Measurements from ENCODE around the gene PDLIM1.
A peak's percentile ranks its signal among the peaks of the same experiment; 100 is the strongest.
"Not testable (repeated sequence)": the region's sequence is repeated elsewhere in the genome, so short reads cannot be mapped to it uniquely, and the experiment has no call there.

Gene PDLIM1

GRCh38 chr10:95237376-95238170, 53.2 kb downstream of the PDLIM1 start:
- DNase-seq: no peak

- DNase-seq: no peak
These were observed 54.5 kb downstream of the PDLIM1 start for GRCh38 chr10:95236068-95236903.

- DNase-seq: no peak
These were observed 55.1 kb downstream of the PDLIM1 start for GRCh38 chr10:95235676-95236067.

- no peak for DNase-seq
These were observed 55.9 kb downstream of the PDLIM1 start for GRCh38 chr10:95234951-95235350.

GRCh38 chr10:95233377-95234034, 57.3 kb downstream of the PDLIM1 start:
- no peak for DNase-seq

GRCh38 chr10:95230677-95231586, 59.9 kb downstream of the PDLIM1 start:
- DNase-seq: peak; percentile 50

GRCh38 chr10:95229724-95230627, 60.8 kb downstream of the PDLIM1 start:
- no peak for DNase-seq

GRCh38 chr10:95228934-95229723, 61.7 kb downstream of the PDLIM1 start:
- DNase-seq: not testable (repeated sequence)

GRCh38 chr10:95225136-95225535, 65.7 kb downstream of the PDLIM1 start:
- no peak for DNase-seq

GRCh38 chr10:95221124-95221523, 69.7 kb downstream of the PDLIM1 start:
- DNase-seq: no peak

GRCh38 chr10:95220539-95220938, 70.3 kb downstream of the PDLIM1 start:
- DNase-seq: no peak

GRCh38 chr10:95217476-95217875, 73.3 kb downstream of the PDLIM1 start:
- no peak for DNase-seq

- DNase-seq: no peak
These were observed 76.0 kb downstream of the PDLIM1 start for GRCh38 chr10:95214793-95215192.

GRCh38 chr10:95214369-95214768, 76.4 kb downstream of the PDLIM1 start:
- no peak for DNase-seq

GRCh38 chr10:95211606-95212279, 79.1 kb downstream of the PDLIM1 start:
- DNase-seq: no peak

GRCh38 chr10:95209509-95210127, 81.2 kb downstream of the PDLIM1 start:
- DNase-seq: no peak

GRCh38 chr10:95208702-95209391, 82.0 kb downstream of the PDLIM1 start:
- no peak for DNase-seq

GRCh38 chr10:95202865-95203264, 87.9 kb downstream of the PDLIM1 start:
- DNase-seq: not testable (repeated sequence)

GRCh38 chr10:95201736-95202135, 89.1 kb downstream of the PDLIM1 start:
- no peak for DNase-seq

Data from activated naive CD4-positive, alpha-beta T cell treated with anti-CD3 and anti-CD28 coated beads, Interleukin-2, amount 50 U/mL, for 16 hours (primary cell).